T-helper 2 cell treated with Interferon-gamma antibody and Interleukin-4, amounts not matched to agents 5 μg/mL and 100 μg/mL, for 36 hours (primary cell): ENCODE measurements around the gene EFCAB6.

Source experiments
- DNase-seq: peaks from one replicate; pipeline ENCODE4 v3.0.0; 2021; ENCODE audit warnings: low spot score
- H3K27ac Mint-ChIP-seq: one replicate; pipeline ENCODE4 v1.8.0; 2021; ENCODE audit warnings: mild to moderate bottlenecking, mixed read lengths
- H3K27me3 Mint-ChIP-seq: one replicate; pipeline ENCODE4 v1.8.0; 2021; ENCODE audit warnings: low read depth, mixed read lengths
- H3K36me3 Mint-ChIP-seq: one replicate; pipeline ENCODE4 v1.8.0; 2021; ENCODE audit warnings: low read depth, mixed read lengths
- H3K4me1 Mint-ChIP-seq: one replicate; pipeline ENCODE4 v1.8.0; 2021; ENCODE audit warnings: low read depth, mixed read lengths
- H3K4me3 Mint-ChIP-seq: one replicate; pipeline ENCODE4 v1.8.0; 2022; ENCODE audit warnings: mild to moderate bottlenecking, moderate library complexity, mixed read lengths
- H3K9me3 Mint-ChIP-seq: one replicate; pipeline ENCODE4 v1.8.0; 2021; ENCODE audit warnings: mixed read lengths

The EFCAB6 gene

DNA sequence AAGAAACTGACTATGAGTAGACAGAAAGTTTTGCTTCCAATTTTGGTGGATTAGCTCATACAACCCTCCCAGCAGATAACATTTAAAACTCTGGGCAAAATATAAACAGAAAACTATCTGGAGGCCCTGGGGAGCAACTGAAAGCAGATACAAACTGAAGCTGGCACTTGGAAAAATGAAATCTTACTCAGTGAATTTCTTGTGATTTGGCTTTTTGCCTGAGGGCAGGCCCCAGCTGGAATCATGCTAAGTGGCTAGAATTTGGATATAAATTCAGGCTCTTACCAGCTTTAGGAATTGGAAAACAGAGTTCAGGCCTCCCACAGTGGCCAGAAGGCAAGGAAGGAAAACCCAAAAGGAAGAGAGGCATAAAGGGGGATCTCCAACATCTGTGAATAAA lies 85.8 kb downstream of the EFCAB6 start:
- Mint-ChIP-seq H3K27me3 (peaks cover 2% of the 10 kb centered on the region), H3K9me3 (no peaks in the 10 kb centered on the region), H3K4me1 (no peaks in the 10 kb centered on the region), H3K36me3 (no peaks in the 10 kb centered on the region), H3K27ac (no peak overlapping the region), H3K4me3 (no peak overlapping the region)
- no peak for DNase-seq

DNA sequence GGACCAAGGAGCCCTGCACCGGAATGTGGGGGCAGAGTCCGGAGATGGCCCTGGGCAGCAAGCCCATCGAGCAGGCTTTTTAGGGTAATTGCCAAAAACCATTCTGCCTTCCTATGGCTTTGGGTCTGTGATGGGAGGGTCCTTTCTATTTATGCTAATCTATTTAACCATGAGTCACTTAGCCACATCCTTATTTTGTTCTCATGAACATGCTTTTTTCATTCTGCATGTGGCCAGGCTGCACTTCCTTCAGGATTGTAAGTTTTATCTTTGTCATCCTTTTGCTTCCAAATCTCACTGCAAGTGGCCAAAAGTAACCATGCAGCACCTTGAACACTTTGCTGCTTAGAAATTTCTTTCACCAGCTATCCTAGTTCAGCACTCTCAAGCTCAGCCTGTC lies 88.3 kb downstream of the EFCAB6 start:
- no peaks in the 10 kb centered on the region for H3K36me3 Mint-ChIP-seq
- no peak overlapping the region for H3K27ac Mint-ChIP-seq
- H3K4me1 Mint-ChIP-seq = no peaks in the 10 kb centered on the region
- no peak for DNase-seq
- no peaks in the 10 kb centered on the region for H3K27me3 Mint-ChIP-seq
- no peaks in the 10 kb centered on the region for H3K9me3 Mint-ChIP-seq
- H3K4me3 Mint-ChIP-seq = no peak overlapping the region

DNA sequence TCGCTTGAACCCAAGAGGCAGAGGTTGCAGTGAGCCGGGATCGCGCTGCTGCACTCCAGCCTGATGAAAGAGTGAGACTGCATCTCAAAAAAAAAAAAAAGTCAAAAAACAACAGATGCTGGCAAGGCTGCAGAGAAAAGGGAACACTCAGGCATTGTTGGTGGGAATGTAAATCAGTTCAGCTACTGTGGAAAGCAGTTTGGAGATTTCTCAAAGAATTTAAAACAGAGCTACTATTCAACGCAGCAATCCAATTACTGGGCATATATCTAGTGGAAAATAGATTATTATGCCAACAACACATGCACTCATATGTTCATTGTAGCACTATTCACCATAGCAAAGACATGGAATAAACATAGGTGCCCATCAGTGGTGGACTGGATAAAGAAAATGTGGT lies 89.7 kb downstream of the EFCAB6 start:
- DNase-seq = no peak
- H3K36me3 Mint-ChIP-seq = no peaks in the 10 kb centered on the region
- no peaks in the 10 kb centered on the region for H3K4me1 Mint-ChIP-seq
- H3K4me3 Mint-ChIP-seq = no peak overlapping the region
- no peaks in the 10 kb centered on the region for H3K27me3 Mint-ChIP-seq
- H3K9me3 Mint-ChIP-seq = no peaks in the 10 kb centered on the region
- no peak overlapping the region for H3K27ac Mint-ChIP-seq

DNA sequence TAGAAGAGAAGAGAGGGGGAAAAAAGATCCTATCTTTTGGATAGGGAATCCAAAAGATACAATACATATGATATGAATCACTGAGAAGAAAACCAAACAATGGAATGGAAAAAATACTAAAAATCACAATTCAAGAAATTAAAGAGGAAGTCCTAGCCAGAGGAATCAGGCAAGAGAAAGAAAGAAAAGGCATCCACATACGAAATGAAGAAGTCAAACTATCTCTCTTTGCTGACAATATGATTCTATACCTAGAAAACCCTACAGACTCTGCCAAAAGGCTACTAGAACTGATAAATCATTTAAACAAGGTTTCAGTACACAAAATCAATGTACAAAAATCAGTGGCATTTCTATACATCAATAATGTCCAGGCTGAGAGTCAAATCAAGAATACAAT lies 91.4 kb downstream of the EFCAB6 start:
- Mint-ChIP-seq H3K36me3 (no peaks in the 10 kb centered on the region), H3K4me1 (no peaks in the 10 kb centered on the region), H3K27ac (no peak overlapping the region), H3K27me3 (no peaks in the 10 kb centered on the region), H3K4me3 (no peak overlapping the region), H3K9me3 (no peaks in the 10 kb centered on the region)
- no peak for DNase-seq

DNA sequence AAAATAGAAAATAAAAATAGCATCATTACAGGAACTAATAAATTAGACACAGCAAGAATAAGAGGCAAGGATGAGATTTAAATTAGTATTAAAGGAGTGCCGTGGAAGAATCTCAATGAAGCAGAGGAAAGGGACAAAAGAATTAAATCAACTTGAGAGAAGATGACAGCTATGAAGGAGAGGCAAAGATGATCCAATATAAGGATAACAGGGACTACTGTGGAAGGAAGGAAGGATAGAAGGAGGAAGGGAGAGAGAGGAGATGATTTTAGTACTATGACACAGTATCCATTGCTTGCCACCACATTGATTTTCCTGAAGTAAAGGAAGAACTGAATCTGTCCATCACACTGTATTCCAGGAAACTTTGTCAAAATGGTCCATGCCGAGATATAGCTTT lies 98.0 kb downstream of the EFCAB6 start:
- no peaks in the 10 kb centered on the region for H3K36me3 Mint-ChIP-seq
- no peak for DNase-seq

DNA sequence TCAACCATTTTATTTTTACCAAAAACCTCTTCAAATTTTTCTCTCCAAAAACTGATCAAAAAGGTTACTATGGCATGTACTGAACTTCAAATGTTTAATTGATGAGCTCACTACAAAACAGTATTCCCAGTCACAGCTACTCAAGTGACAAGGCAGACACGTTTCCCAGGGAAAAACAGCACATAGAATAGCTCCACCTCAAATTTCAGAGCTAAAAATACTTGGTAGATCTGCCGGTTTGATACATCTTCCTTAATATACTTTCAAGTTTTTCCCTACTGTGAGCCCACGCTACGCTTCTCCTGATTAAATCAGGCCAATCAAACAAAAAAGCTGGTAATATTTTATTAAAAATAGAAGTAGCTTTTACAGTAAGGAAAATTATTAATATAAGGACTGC lies 100.4 kb downstream of the EFCAB6 start:
- Mint-ChIP-seq H3K4me3 (no peak overlapping the region), H3K4me1 (no peaks in the 10 kb centered on the region), H3K9me3 (no peaks in the 10 kb centered on the region), H3K27me3 (no peaks in the 10 kb centered on the region), H3K27ac (no peak overlapping the region), H3K36me3 (no peaks in the 10 kb centered on the region)
- no peak for DNase-seq

More for the DNA sequence above, 98.0 kb downstream of the EFCAB6 start:
- Mint-ChIP-seq H3K4me3 (no peak overlapping the region), H3K9me3 (no peaks in the 10 kb centered on the region), H3K27me3 (no peaks in the 10 kb centered on the region), H3K27ac (no peak overlapping the region), H3K4me1 (no peaks in the 10 kb centered on the region)

DNA sequence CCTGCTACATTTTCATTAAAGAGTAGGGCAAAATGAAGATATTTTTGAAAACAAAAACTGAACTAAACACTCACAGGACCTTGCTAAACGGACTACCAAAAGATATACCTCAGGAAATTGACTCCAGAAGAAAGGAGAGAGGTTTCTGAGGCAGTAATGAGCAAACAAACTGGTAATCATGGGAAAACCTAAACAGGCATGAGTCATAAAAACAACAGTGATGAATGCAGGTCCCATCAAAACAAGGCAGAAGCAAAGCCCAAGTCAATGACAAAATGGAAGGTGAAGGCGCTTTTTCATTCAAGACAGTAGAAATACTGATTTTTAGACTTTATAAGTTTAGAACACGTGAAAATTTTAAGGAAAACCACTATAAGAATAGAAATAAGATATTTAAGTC lies 104.5 kb downstream of the EFCAB6 start:
- DNase-seq = no peak
- Mint-ChIP-seq H3K36me3 (no peaks in the 10 kb centered on the region), H3K27ac (no peak overlapping the region), H3K4me3 (no peak overlapping the region), H3K4me1 (no peaks in the 10 kb centered on the region), H3K9me3 (peaks cover 15% of the 10 kb centered on the region), H3K27me3 (peaks cover 2% of the 10 kb centered on the region)

DNA sequence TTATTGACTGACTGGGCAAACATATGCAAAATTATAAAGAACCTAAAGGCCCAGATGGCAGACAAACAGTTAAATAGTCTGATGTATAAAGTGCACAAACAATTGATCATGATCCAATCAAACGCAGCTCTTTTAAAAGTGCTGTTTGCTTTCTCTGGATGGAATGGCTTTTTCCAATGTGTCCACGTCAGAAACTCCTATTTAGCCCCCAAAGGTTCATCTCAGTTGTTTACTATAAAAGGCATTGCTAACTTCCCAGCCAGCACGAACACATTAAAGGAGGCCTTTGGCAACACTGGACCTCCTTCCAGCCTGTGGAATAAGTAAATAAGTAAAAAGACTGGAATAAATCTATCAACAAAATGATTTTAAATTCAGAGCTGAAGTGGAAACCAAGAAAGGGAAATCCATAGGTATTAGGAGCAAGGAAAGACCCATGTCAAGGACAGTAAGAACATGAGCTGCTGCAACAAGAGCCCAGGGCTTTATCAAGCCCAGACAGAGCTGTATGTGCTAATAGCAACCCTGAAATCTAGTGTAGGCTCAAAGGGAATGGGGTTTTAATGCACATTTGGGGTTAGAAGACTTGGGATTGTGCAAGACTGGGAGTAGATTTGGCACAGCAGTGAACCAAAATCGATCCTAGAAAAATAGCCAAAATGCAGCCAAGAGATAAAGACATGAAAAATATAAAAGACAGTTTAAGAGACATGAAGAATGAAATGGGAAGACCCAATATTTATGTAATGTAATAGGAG lies 105.4 kb downstream of the EFCAB6 start:
- DNase-seq = no peak
- Mint-ChIP-seq H3K4me3 (no peak overlapping the region), H3K27ac (no peak overlapping the region), H3K9me3 (peaks cover 15% of the 10 kb centered on the region), H3K36me3 (no peaks in the 10 kb centered on the region), H3K27me3 (peaks cover 2% of the 10 kb centered on the region), H3K4me1 (no peaks in the 10 kb centered on the region)

DNA sequence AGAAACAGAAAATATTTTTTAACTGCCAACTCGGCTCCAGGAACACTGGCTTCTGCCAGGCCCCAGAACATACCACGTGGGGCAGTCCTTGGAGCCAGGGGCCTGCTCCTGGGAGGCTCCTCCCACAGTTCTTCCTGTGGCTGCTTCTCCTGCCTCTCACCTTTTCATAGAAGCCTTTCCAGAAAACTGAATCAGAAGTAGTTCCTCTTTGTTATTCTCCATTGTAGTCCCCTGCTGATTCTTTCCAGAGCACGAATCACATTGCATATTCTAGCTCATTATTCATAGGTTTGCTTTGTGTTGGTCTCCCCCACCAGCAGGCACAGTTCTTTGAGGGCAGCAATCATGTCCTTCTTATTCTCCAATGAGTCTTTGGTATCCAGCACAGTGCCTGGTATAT lies 106.0 kb downstream of the EFCAB6 start:
- Mint-ChIP-seq H3K27ac (no peak overlapping the region), H3K27me3 (peaks cover 2% of the 10 kb centered on the region), H3K9me3 (peaks cover 15% of the 10 kb centered on the region), H3K36me3 (no peaks in the 10 kb centered on the region), H3K4me3 (no peak overlapping the region), H3K4me1 (no peaks in the 10 kb centered on the region)
- DNase-seq = no peak

DNA sequence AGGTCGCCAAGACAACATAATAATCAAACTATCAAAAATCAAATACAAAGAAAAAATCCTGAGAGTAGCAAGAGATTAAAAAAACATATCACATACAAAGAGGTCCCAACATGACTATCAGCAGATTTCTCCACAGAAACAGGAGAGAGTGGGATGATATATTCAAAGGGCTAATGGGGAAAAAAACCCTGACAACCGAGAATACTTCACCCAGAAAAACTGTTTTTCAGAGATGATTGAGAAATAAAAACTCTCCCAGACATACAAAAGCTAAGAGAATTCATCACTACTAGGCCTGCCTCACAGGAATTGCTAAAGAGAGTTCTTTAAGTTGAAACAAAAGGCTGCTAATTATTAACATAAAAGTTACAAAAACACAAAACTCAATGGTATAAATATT lies 108.1 kb downstream of the EFCAB6 start:
- Mint-ChIP-seq H3K27ac (no peak overlapping the region), H3K4me3 (no peak overlapping the region), H3K9me3 (peaks cover 15% of the 10 kb centered on the region), H3K4me1 (no peaks in the 10 kb centered on the region), H3K36me3 (no peaks in the 10 kb centered on the region), H3K27me3 (peaks cover 2% of the 10 kb centered on the region)
- DNase-seq = no peak

DNA sequence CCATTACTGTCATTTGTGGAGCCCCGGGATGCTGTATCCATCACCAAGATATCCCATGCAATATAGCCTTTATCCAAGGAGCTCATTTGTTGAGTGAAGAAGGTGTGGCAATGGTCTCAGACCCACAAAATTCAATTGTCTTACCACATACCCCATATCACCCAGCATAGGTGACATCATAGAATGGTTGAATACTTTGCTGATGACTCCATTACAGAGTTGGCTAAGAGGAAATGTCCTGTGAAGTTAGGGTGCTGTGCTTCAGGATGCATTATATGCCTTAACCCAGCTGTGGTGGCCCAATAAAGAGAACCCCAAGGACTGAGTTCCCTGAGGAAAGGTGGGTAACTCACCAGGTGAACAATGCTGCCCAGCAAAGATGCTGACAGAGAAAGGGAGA lies 113.7 kb downstream of the EFCAB6 start:
- no peak overlapping the region for H3K4me3 Mint-ChIP-seq
- H3K4me1 Mint-ChIP-seq = no peaks in the 10 kb centered on the region
- H3K27ac Mint-ChIP-seq = no peak overlapping the region
- H3K36me3 Mint-ChIP-seq = no peaks in the 10 kb centered on the region
- no peak for DNase-seq
- peaks cover under 1% of the 10 kb centered on the region for H3K9me3 Mint-ChIP-seq
- peaks cover 6% of the 10 kb centered on the region for H3K27me3 Mint-ChIP-seq

DNA sequence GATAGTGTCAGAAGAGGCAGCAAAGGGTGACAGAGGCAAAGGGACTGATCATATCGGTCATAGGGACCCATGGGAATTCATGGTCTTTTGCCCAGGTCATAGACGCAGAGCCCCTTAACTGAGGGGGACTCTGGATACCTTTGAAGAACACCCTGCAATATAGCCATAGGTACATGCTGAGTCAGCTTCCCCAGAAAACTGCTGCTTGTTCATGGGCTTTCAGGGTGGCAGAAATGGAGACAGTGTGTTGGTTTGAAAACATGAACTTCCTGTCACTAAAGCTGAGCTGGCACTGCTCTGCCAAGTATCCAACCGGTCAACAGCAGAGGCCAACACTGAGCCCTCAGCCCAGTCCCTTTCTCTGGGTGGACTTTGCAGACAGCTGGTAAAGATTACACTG lies 114.2 kb downstream of the EFCAB6 start:
- H3K27ac Mint-ChIP-seq = no peak overlapping the region
- H3K4me3 Mint-ChIP-seq = no peak overlapping the region
- no peaks in the 10 kb centered on the region for H3K36me3 Mint-ChIP-seq
- H3K9me3 Mint-ChIP-seq = no peaks in the 10 kb centered on the region
- H3K4me1 Mint-ChIP-seq = no peaks in the 10 kb centered on the region
- peaks cover 6% of the 10 kb centered on the region for H3K27me3 Mint-ChIP-seq
- no peak for DNase-seq

DNA sequence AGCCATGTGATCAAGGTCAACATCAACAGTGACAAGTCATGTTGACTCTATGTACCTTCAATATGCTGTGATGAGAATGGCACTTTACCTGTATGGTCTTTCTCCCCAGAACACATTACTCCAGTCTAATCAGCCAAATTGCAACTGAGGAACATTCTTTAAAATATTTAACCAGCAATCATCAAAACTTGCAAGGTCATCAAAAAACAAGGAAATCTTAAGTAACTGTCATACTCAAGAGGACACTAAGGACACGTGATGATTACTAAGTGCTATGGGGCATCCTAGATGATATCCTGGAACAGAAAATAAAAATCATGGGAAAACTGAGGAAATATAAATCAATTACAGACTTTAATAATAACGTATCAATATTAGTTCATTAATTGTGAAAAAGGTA lies 118.9 kb downstream of the EFCAB6 start:
- Mint-ChIP-seq H3K4me3 (no peak overlapping the region), H3K27me3 (peaks cover 6% of the 10 kb centered on the region), H3K36me3 (no peaks in the 10 kb centered on the region), H3K4me1 (no peaks in the 10 kb centered on the region), H3K9me3 (no peaks in the 10 kb centered on the region), H3K27ac (no peak overlapping the region)
- DNase-seq = no peak

DNA sequence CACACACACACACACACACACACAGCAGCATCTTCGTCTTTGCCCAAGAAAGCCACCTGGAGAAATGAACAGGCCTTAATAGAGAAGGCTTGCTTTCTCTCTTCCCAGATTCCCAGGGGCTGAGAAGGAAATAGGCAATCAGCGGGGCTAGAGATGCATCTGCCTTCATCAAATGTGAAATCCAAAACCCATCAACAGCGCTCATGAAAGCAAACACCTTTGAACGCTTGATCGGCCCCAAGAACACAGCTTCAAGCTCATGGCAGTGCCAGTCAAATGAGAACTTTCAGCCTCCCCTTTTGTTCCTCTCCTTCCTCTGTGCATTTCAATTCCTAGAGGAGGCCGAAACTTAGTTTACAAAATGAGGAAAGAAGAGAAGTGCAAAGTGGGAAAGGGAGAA lies 122.7 kb downstream of the EFCAB6 start:
- no peaks in the 10 kb centered on the region for H3K27me3 Mint-ChIP-seq
- DNase-seq = no peak
- H3K9me3 Mint-ChIP-seq = no peaks in the 10 kb centered on the region

DNA sequence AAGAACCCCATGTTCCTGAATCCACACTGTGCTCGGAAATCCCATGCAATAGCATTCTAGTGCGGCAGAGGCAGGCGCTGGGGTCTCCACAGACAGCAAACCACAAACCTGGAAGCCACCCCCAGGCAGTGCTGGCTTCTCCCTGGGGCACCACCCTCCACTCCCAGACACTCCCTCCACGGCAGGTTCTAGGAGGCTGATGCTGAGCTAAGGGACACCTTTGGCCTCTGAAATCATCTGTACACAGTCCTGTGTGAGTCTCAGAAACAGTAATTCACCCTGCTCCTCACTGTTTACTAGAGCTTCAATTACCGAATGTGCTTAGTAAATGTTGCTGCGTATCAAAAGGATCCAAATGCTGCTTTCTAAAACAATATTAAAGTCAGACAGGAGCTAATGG lies 129.3 kb downstream of the EFCAB6 start:
- no peaks in the 10 kb centered on the region for H3K36me3 Mint-ChIP-seq
- H3K4me3 Mint-ChIP-seq = no peak overlapping the region
- no peaks in the 10 kb centered on the region for H3K4me1 Mint-ChIP-seq
- no peaks in the 10 kb centered on the region for H3K27me3 Mint-ChIP-seq
- no peak overlapping the region for H3K27ac Mint-ChIP-seq
- no peaks in the 10 kb centered on the region for H3K9me3 Mint-ChIP-seq
- DNase-seq = no peak

More for the DNA sequence above, 122.7 kb downstream of the EFCAB6 start:
- H3K36me3 Mint-ChIP-seq = no peaks in the 10 kb centered on the region
- no peak overlapping the region for H3K27ac Mint-ChIP-seq
- H3K4me1 Mint-ChIP-seq = no peaks in the 10 kb centered on the region
- no peak overlapping the region for H3K4me3 Mint-ChIP-seq
